Stimulated activated CD8-positive, alpha-beta memory T cell treated with anti-CD3 and anti-CD28 coated beads, Interleukin-7, amount 100 ng/mL, for 48 hours (primary cell): ENCODE results near the gene POLR1F.

ENCODE experiments used
- DNase-seq, 2 donors: peaks; one replicate each; pipeline ENCODE4 v3.0.0-alpha.2; 2020; ENCODE audit warnings: low read depth in 1 of 2; ENCODE audit errors: extremely low read depth in 1 of 2

POLR1F gene

DNA sequence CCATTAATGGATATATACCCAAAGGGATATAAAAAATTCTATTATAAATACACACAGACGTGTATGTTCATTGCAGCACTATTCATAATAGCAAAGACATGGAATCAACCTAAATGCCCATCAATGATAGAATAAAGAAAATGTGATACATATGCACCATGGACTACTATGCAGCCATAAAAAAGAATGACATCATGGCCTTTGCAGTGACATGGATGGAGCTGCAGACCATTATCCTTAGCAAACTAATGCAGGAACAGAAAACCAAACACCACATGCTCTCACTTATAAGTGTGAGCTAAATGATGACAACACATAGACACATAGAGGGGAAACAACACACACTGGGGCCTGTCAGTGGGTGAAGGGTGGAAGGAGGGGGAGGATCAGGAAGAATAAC, 33.0 kb downstream of the POLR1F start:
- no peak for DNase-seq

DNA sequence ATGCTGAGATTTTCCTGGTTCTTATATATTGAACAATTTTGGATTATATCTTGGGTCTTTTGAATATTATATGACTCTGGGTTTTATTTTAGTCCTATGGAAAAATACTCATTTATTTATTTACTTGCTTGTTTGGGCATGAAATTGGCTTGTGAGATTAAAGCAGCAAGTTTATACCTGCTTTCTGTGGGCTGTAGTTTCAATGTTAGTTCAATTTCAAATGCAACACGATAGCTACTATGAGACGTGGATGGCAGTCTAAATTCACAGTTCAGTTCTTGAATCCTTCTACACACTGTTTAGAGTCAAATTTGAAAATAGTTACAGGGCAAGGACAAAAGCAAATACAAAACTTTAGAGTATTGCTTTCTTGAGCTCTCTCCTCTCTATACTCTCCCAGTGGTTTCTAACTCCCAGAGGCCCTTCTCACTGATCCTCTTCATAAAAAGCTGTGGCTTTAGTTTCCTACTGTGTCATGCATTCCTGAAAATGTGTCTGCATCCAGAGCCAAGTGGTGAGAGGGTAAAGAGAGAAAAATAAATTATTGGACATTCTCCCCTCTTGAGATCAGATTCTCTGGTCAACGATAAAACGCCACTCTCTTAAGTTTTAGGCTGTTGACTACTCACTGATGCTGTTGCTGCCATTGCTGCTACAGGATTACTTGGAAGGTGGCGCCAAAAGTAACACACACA, 34.4 kb downstream of the POLR1F start:
- DNase-seq = no peak

DNA sequence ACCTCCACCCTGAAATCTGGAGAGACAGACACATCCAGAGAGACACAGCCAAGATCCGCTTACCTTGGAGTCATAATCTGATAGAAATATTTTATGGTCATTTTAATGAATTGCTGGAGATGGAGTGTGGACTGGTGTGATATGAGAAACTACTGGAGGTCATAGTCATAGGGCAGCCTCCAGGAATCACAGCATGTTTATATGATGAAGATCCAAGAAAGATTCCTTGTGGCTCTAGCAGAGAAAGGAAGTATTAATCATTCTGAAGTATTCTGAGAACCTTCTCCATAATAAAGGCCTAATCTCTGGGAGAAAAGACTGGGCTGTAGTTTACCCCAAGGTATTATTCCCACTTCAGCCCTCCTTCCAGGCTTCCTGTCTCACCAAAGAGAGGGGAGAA, 38.0 kb downstream of the POLR1F start:
- DNase-seq = no peak

DNA sequence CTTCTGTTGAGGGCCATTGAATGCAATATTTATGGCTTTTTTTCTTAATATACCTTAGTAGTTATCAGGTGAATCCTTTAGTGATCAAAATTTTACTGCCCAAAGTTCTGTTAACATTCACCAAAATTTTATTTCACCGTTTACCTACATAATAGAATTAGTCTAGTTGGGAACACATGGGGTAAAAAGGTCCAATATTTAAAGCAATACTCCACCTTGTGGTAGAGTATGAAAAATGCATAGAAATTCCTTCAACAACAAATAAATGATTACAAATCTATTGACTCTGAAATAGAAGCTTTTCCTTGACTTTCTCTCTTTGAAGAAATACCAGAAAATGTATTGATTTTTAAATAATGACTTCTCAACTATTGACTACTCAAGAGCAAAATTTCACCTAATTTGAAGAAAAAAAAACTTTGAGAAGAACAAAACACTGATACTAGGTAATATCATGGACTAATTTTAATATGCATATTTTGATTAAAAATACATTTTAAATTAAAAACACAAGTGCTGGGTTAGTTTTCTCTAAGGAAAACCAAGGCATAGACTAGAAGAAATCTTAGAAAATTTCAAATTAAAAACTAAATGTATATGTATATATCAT, 43.3 kb downstream of the POLR1F start:
- DNase-seq = no peak

DNA sequence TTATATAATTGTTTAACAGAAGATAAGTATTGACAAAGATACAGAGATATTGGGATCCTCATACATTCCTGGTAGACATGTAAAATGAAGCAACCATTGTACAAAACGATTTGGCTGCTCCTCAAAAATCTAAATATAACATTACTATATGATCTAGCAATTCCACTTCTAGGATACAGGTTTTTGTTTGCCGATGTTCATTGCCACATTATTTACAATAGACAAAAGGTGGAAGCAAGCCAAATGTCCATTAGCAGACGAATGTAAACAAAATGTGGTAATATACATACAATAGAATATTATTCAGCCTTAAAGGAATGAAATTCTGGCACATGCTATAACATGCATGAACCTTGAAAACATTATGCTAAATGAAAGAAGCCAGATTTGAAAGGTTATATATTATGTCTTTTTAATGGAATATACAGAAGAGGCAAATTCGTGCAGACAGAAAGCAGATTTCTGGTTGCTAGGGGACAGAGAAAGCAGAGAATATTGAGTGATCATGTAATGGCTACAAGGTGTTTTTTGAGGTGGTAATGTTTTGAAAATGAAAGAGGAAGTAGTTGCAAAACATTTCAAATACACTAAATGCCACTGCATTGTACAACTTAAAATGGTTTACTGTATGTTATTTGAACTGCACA, 44.9 kb downstream of the POLR1F start:
- no peak for DNase-seq

DNA sequence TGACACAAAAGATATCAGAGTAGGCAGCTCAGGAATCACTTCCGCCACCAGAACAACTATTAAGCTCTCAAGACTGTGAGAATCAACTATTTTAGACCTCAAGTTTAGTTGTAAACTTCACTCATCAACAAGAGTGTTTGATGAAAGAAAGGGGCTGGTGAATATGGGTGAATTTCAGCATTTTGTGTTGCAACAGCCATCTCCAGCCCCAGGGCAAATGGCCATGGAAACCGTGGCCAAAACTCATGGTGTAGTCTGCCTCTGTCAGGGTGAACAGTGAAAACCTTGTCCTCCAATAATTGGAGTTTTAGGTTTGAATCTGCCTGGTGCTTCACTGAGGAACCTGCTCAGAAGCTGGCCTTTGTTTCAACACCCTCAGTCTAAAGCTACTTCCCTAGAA, 60.0 kb downstream of the POLR1F start:
- DNase-seq = no peak
